Smooth muscle cell (in vitro differentiated cells): Measurements from ENCODE around the gene TMEM140. TPM values are rescaled to one million over a fixed set of nuclear protein-coding genes. Genes with fewer than 3 reads are reported as not detected.

Experiments used
- DNase-seq: peaks from one replicate; lab custom pipeline; 2025; ENCODE audit not compliant: unreplicated experiment; lab: John Stamatoyannopoulos, UW
- H2AFZ ChIP-seq: fragments of 200-600 bp; sonication (generic); 2 replicates; pipeline ENCODE4 v1.6.0; 2016; ENCODE audit warnings: antibody characterized with exemption, low read depth, mild to moderate bottlenecking
- H3F3A ChIP-seq: fragments of 200-600 bp; sonication (generic); 2 replicates; pipeline ENCODE4 v1.6.0; 2017; ENCODE audit warnings: antibody characterized with exemption, low read depth
- H3K27ac ChIP-seq: fragments of 200-600 bp; sonication (generic); 2 replicates; pipeline ENCODE4 v1.5.1; 2016; ENCODE audit warnings: low read depth, mild to moderate bottlenecking
- H3K27me3 ChIP-seq: fragments of 200-600 bp; sonication (generic); 2 replicates; pipeline ENCODE4 v1.6.1; 2016; ENCODE audit warnings: low read depth, mild to moderate bottlenecking
- H3K36me3 ChIP-seq: fragments of 200-600 bp; sonication (generic); 2 replicates; pipeline ENCODE4 v1.5.1; 2016; ENCODE audit warnings: low read depth
- H3K4me1 ChIP-seq: fragments of 200-600 bp; sonication (generic); 2 replicates; pipeline ENCODE4 v1.5.1; 2016; ENCODE audit warnings: low read depth
- H3K4me2 ChIP-seq: fragments of 200-600 bp; sonication (generic); 2 replicates; pipeline ENCODE4 v1.6.0; 2016; ENCODE audit warnings: mild to moderate bottlenecking
- H3K4me3 ChIP-seq: fragments of 200-600 bp; sonication (generic); 2 replicates; pipeline ENCODE4 v1.5.1; 2016; ENCODE audit warnings: mild to moderate bottlenecking
- H3K79me2 ChIP-seq: fragments of 200-600 bp; sonication (generic); 2 replicates; pipeline ENCODE4 v1.6.0; 2016; ENCODE audit warnings: low read depth, mild to moderate bottlenecking
- H3K9ac ChIP-seq: fragments of 200-600 bp; sonication (generic); 2 replicates; pipeline ENCODE4 v1.6.0; 2016; ENCODE audit warnings: low read depth
- H3K9me3 ChIP-seq: fragments of 200-600 bp; sonication (generic); replicated peaks from 2 replicates; pipeline ENCODE4 v1.5.1; 2016; ENCODE audit warnings: low read depth
- H4K20me1 ChIP-seq: fragments of 200-600 bp; sonication (generic); 2 replicates; pipeline ENCODE4 v1.6.0; 2016; ENCODE audit warnings: low read depth
- WGBS: methylation state at CpG from one replicate; pipeline ENCODE4 v1.1.7; 2016; ENCODE audit warnings: low lambda C conversion rate; 5-methylcytosine and 5-hydroxymethylcytosine counted together
- polyA plus RNA-seq: library from polyadenylated mRNA; unstranded; fragments of >200 nt; fragmentation: Nextera tagmentation; extraction: Ambion mirVana; gene quantifications from 2 replicates; pipeline ENCODE4 v1.2.1, GENCODE V29; 2016
- total RNA-seq: library from RNA; depleted of rRNA; stranded (reverse); fragments of >200 nt; gene quantifications from 2 replicates; pipeline ENCODE4 v1.2.3, GENCODE V29; 2014
- TF ChIP-seq, protein P1 (sequence below): fragments of 200-600 bp; sonication (generic); IDR thresholded peaks from 2 replicates; pipeline ENCODE4 v1.5.1; 2017; ENCODE audit warnings: borderline replicate concordance, mild to moderate bottlenecking, antibody characterized with exemption; ENCODE audit not compliant: insufficient read depth, poor library complexity, severe bottlenecking

TMEM140 gene
- total and polyA plus RNA-seq, 2 experiments from 2014 or later: 5.6 TPM; not detected in 1

GRCh38 chr7:135168489-135169140 lies 20.7 kb downstream of the TMEM140 start:
- Histone ChIP-seq H3K79me2 (peaks cover 18% of the 10 kb centered on the region), H3K4me3 (peak overlapping the region; percentile 73), H3K9me3 (no peaks in the 10 kb centered on the region), H4K20me1 (peaks cover 6% of the 10 kb centered on the region), H3K27me3 (no peaks in the 10 kb centered on the region), H2AFZ (no peak overlapping the region), H3K9ac (no peak overlapping the region), H3F3A (peaks cover 3% of the 10 kb centered on the region), H3K36me3 (no peaks in the 10 kb centered on the region), H3K4me2 (peak overlapping the region; percentile 98), H3K27ac (peak overlapping the region; percentile 91), H3K4me1 (peaks cover 14% of the 10 kb centered on the region)
- 93% methylated on average over 13 of the region's 13 CpGs for WGBS
- TF ChIP-seq, protein P1, sequence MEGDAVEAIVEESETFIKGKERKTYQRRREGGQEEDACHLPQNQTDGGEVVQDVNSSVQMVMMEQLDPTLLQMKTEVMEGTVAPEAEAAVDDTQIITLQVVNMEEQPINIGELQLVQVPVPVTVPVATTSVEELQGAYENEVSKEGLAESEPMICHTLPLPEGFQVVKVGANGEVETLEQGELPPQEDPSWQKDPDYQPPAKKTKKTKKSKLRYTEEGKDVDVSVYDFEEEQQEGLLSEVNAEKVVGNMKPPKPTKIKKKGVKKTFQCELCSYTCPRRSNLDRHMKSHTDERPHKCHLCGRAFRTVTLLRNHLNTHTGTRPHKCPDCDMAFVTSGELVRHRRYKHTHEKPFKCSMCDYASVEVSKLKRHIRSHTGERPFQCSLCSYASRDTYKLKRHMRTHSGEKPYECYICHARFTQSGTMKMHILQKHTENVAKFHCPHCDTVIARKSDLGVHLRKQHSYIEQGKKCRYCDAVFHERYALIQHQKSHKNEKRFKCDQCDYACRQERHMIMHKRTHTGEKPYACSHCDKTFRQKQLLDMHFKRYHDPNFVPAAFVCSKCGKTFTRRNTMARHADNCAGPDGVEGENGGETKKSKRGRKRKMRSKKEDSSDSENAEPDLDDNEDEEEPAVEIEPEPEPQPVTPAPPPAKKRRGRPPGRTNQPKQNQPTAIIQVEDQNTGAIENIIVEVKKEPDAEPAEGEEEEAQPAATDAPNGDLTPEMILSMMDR: no peak
- DNase-seq: no peak

- peaks cover 6% of the 10 kb centered on the region for H4K20me1 ChIP-seq
- TF ChIP-seq, protein P1: peak; percentile 29
- no peaks in the 10 kb centered on the region for H3K36me3 ChIP-seq
- H2AFZ ChIP-seq: no peak overlapping the region
- peak overlapping the region; percentile 98 for H3K4me2 ChIP-seq
- 66% methylated on average over 11 of the region's 11 CpGs for WGBS
- H3F3A ChIP-seq: peaks cover 3% of the 10 kb centered on the region
- peak overlapping the region; percentile 91 for H3K27ac ChIP-seq
- no peak for DNase-seq
- peak overlapping the region; percentile 80 for H3K9ac ChIP-seq
- H3K9me3 ChIP-seq: no peaks in the 10 kb centered on the region
- peak overlapping the region; percentile 73 for H3K4me3 ChIP-seq
- peaks cover 18% of the 10 kb centered on the region for H3K79me2 ChIP-seq
- H3K27me3 ChIP-seq: no peaks in the 10 kb centered on the region
- H3K4me1 ChIP-seq: peaks cover 14% of the 10 kb centered on the region
These were observed 21.5 kb downstream of the TMEM140 start for GRCh38 chr7:135169141-135169963.

- peaks cover 6% of the 10 kb centered on the region for H4K20me1 ChIP-seq
- peak overlapping the region; percentile 80 for H3K9ac ChIP-seq
- TF ChIP-seq, protein P1: no peak
- H2AFZ ChIP-seq: no peak overlapping the region
- WGBS: 3% methylated on average over 17 of the region's 17 CpGs
- peaks cover 18% of the 10 kb centered on the region for H3K79me2 ChIP-seq
- no peak for DNase-seq
- no peaks in the 10 kb centered on the region for H3K9me3 ChIP-seq
- peak overlapping the region; percentile 73 for H3K4me3 ChIP-seq
- H3K4me2 ChIP-seq: peak overlapping the region; percentile 98
- H3K27me3 ChIP-seq: no peaks in the 10 kb centered on the region
- no peaks in the 10 kb centered on the region for H3K36me3 ChIP-seq
- peaks cover 14% of the 10 kb centered on the region for H3K4me1 ChIP-seq
- H3F3A ChIP-seq: peaks cover 3% of the 10 kb centered on the region
- peak overlapping the region; percentile 91 for H3K27ac ChIP-seq
These were observed 22.0 kb downstream of the TMEM140 start for GRCh38 chr7:135169964-135170273.
